GM21526 (cell line): Measurements from ENCODE around the gene DNAAF5.

Experiments used
- ATAC-seq: cut with Tn5 transposase; IDR thresholded peaks from one replicate; pipeline ENCODE4 v1.9.1; 2021; ENCODE audit warnings: moderate library complexity; ENCODE audit not compliant: unreplicated experiment, low FRiP score

The DNAAF5 gene

DNA sequence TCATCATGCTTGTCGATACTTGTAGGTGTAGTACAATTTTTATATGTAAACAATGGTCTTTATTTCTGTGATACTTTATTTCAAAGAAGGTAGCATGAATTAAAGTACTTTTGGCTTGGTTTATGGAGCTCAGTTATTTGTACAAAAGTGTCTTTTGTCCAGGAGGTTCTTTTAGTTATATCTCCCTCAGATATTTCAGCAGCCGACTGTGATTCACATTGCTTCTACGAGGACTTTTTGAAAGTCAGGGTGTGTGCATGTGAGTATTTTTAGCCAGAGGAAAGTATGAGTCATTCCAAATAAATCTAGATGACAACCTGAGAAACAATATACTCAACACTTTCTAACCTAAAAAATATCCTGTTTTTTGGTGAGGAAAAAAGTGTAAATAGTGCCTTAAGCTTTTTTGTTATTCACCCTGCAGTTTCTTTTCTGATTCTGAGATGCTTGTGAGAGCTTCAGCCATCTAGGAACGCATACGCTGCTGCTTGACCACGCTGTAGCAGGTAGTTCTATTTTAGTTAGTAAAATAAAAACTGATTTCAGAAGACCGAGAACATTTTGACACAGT lies 105.2 kb downstream of the DNAAF5 start:
- ATAC-seq = peak; percentile 55

DNA sequence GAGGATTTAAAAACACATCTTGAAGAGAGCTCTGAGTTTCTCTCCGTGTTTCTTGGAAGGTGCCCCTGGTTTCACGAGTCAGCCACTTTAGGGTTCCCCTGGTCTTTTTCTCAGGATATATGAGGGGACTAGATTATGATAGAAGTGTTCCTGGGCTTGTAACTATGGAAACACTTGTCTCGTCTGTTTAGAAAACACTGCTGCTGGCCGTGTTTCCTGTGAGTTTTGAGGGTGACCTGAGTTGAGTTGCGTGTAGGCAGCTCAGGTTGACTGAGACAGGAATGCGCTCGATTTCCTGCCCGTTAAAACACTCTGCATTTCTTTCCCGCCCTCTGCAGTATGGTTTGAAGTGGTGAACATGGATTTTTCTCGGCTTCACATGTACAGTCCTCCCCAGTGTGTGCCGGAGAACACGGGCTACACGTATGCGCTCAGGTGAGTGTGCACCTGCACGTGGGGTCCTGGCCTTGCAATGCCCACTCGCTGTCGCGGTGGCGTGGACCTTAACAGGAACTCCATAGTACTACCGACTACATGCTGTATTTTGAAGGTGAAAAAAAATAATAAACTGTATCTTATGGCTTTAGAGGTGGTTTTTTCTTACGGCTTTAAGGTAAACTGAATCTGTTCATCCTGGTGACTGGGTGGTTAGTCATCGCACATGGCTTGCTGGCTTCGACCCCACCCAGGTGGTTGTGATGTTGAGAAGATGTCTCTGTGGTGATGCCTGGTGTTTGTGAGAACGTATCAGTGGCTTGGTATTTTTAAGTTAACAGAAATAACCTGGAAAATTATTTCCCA lies 105.9 kb downstream of the DNAAF5 start, which contains the start of gene SUN1:
SUN1 (plus strand) TSS at position 310 of the 801 bp plus-strand sequence; CDS start at position 359, 49 bp downstream.
- peak; percentile 23 for ATAC-seq

DNA sequence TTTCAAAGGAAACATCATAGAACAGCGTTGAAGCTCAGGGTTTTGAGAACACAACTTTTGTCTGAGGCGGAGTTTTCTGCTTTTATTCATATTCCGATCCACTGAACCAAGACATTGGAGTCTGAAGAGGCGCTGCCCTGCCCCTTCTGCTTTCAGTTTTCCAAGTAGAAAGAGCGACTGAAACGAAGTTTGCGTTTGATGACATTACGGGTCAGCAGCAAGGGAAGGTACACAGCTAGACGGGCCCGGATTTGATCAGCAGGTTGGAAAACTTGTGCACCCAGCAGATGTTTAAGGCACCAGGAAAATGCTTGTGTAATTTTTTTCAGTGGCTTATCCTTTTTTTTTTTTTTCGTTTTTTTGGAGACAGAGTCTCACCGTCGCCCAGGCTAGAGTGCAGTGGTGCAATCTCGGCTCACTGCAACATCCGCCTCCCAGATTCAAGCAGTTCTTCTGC lies 106.5 kb downstream of the DNAAF5 start:
- ATAC-seq = no peak

DNA sequence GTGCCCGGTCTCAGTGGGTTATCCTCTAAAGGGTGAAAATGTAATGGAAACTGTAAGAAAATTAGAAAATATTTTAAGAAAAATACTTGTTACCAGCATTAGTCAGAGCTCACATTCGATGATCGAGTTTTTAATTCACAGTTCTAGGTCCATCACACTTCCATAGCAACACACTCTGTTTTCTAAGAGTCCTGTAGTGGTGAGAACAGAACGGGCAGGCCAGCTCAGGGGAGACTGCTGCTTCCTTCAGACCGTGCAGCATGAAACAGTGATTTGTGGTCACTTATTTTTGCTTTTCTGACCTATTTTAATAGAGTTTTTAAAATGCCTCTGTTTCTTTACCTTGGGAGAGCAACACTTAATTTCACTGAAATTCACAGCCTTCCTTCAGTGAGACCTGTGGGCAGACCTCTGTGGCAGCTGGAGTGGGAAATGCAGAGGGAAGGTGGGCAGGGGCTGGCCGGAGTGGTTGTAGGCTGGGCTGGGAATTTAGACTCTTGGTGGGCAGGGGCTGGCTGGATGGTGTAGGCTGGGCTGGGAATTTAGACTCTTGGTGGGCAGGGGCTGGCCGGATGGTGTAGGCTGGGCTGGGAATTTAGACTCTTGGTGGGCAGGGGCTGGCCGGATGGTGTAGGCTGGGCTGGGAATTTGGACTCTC lies 107.2 kb downstream of the DNAAF5 start:
- no peak for ATAC-seq

DNA sequence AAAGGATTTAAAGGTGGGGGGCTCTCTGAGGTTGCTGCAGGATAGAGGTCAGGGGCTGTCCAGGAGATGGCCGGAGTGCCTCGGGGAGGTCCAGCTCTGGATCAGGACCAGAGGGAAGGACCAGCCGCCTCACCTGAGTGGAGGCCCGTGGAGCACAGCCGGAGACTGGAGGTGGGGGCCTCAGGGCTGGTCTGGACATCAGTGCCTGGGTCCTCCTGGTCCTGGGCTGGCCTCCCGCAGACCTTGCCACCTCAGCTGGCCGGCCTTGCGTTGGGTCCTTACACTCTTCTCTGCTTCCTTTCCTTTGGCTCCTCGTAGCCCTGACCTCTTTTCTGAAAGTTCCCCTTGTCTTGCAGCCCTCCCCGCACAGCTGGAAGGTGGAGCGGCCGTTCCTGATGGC lies 107.8 kb downstream of the DNAAF5 start:
- no peak for ATAC-seq

DNA sequence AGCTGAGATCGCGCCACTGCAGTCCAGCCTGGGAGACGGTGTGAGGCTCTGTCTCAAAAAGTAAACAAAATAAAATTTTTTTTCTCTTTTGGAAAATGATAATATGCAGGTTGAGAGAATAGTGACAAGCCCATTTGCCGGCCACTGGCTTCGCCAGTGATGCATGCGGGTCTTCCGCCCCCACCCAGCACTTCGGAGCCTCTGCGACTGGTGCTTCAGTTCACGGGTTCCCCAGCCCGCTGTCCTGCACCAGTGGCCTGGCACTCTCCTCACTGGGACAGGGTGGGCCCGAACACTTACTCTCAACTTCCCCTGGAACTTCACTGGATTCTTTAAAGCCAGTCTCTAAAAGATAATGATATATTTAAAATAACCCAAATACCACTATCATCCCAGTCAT lies 108.5 kb downstream of the DNAAF5 start:
- ATAC-seq = no peak

DNA sequence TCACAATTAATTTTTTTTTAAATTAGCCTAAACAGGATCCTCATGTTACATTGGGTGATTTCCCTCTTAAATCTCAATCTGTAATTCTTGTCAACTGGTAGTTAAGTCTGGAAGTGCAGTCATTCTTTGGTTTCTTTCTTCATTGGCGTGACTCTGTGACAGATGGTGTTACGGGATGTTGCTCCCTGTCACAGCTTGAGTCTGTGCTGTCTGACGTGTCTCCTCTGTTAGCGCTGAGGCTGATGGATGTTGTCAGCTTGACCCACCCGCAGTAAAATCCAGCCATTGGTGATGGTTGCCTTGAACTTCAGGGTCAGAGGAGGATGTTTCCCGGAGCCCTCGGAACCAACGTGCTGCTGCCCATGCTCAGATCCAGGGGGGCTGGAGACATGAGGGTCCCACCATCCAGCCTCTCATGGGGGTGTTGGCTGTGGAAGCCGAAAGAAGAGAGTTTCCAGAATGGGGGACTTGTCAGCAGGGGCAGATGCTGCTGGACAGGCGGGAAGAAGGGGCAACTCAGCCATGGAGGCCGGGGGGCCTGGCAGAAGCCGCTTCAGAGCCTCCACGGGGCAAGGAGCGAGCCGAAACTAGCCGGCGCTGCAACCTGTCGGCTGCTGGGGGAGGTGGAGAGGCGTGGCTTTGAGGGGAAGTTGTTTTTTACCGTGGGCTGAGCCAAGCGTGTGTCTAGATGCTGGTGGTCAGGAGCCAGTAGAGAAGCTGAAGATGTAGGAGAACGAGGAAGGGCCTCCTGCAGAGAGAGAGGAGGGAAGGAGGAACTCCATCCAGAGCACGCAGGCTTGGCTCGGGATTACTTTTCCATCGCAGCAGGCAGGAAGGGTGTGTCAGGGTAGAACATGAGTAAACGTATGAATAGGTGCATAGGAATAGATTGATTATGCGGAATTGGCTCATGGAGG lies 109.2 kb downstream of the DNAAF5 start:
- ATAC-seq = no peak
